Frontal cortex (tissue), 4 donors: ENCODE results near the gene TPK1. TPM values are rescaled to one million over a fixed set of nuclear protein-coding genes. Genes with fewer than 3 reads are reported as not detected.
"Not testable (repeated sequence)": the region's sequence is repeated elsewhere in the genome, so short reads cannot be mapped to it uniquely, and the experiment has no call there.

Source experiments
- DNase-seq, 2 donors: peaks; one replicate each; pipeline ENCODE4 v3.0.0; 2012; ENCODE audit warnings: low spot score in 2 of 2
- FAIRE-seq: peaks from 2 replicates; lab custom pipeline; 2012; peaks lifted over from hg19 to GRCh38; lab: Jason Lieb, UNC
- total RNA-seq: library from RNA; depleted of rRNA; stranded (reverse); fragments of >200 nt; gene quantifications from one replicate; pipeline ENCODE4 v1.2.3, GENCODE V29; 2014
- donor health status: control.
- donor health status: control.
- donor health status: control.

TPK1 gene
- total RNA-seq, 1 donor from 2014 or later, result 7.3 TPM

DNA sequence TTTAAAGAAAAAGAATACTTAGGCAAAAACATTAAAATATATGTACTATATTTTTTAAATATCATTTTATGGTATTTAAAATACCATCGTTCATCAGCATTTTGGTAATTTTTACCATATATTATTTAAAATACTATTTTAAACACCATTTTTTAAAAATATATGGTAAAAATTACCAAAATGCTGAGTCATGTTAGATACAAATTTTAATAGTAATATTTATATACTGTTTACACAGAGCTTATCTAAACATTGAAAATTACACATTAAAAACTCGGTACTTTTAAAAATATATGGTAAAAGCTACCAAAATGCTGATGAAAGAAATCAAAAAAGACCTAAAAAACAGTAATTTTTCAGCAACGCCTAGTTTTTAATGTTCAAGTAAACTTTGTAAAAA, 105.6 kb downstream of the TPK1 start:
- peak; percentile 90 for FAIRE-seq
- DNase-seq, result no peak

DNA sequence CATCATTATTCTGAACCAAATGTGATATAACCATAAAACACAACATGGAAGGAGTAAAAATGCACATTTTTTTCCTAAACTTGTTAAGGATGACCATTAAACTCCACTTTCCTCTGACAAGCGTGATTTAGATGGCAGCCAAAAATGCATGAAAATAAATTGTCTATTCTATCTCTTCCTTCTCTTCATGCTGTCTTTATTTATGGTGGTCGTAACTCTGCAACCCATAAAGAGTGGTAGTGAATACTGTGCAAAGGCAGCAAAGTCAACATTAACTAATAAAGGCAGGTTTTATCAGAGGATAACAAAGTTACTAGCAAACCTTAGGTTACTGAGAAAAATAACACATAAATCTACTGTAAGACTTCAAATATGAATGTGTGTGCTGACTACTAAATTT, 106.6 kb downstream of the TPK1 start:
- no peak for DNase-seq
- FAIRE-seq, result no peak

DNA sequence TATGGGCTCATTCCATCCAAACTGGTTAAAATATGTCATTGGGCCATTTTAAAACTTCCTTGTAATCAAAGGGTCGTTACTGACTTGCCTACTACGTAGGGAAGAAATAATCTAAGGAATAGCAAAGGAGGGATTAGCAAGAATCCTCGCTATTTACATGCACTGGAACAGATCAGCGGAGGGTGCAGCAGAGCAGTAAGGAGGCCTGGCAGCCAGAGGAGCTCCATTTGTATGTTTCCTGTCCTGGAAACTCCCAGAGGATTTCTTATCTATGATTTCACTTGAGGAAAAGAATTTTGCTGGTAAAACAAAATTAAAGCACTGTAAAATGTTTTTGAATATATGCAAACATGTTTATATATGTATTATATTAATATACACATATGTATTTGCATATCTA, 107.3 kb downstream of the TPK1 start:
- FAIRE-seq (no peak), DNase-seq (no peak)

DNA sequence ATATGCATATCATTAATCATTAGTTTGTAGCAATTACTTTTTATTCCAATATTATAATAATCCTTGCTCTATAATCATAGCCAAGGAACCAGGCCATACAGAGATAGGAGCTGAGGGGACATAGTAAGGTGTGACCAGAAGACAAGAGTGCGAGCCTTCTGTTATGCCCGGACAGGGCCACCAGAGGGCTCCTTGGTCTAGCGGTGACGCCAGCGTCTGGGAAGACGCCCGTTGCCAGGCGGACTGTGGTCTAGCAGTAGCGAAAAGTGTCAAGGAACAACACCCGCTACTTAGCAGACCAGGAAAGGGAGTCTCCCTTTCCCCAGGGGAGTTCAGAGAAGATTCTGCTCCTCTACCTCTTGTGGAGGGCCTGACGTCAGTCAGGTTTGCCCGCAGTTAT, 109.0 kb downstream of the TPK1 start:
- FAIRE-seq, DNase-seq: not testable (repeated sequence)

DNA sequence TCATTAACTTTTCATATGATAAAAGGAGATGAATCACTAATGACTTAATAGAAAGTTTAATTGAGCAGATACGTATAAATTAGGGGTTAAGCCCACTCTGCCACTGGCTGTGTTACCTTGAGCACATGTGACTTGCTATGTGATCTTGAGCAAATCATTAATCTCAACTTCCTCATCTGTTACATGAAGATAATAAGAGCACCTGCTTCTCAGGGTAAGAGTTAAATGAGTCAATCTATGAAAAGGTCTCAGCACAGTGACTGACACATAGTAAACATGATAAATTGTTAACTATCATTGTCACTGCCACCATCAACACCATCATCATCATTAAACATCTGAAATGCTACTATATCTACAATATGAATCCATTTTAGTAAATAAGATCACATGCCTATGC, 110.8 kb downstream of the TPK1 start:
- FAIRE-seq (no peak), DNase-seq (no peak)

DNA sequence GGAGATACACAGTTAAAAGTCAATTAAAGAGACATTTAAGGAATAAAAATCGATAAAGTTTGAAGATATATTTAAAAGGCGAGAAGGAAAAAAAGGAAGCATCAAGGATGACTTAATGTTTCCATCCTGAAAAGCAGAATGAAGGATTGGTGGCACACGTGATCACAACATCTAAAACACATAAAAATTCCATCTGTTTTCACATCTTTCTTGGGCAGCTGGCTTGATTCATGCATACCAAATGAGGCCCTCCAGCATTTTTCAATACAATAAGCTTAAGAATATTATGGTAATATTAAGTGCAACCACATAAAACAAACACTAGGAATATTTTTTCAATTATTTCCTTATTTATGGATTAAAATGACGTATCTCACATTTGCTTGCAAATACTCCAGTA, 112.6 kb downstream of the TPK1 start:
- FAIRE-seq, result no peak

GRCh38 chr7:144720710-144721109, 115.1 kb downstream of the TPK1 start:
- FAIRE-seq (no peak), DNase-seq (no peak)

More for the DNA sequence above, 112.6 kb downstream of the TPK1 start:
- DNase-seq, result no peak

GRCh38 chr7:144720149-144720548, 115.7 kb downstream of the TPK1 start:
- DNase-seq (no peak), FAIRE-seq (no peak)

DNA sequence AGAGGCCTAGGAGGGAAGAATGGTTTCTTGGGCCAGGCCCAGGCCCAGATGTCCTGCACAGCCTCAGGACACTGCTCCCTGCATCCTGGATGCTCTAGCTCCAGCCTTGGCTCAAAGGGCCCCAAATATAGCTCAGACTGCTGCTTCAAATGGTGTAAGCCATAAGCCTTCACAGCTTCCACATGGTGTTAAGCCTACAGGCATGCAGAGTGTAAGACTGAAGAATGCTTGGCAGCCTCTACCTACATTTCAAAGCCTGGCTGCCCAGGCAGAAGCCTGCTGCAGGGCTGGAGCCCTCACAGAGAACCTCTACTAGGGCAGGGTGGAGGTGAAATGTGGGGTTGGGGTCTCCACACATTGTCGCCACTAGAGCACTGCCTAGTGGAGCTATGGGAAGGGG, 118.1 kb downstream of the TPK1 start:
- FAIRE-seq (no peak), DNase-seq (no peak)

DNA sequence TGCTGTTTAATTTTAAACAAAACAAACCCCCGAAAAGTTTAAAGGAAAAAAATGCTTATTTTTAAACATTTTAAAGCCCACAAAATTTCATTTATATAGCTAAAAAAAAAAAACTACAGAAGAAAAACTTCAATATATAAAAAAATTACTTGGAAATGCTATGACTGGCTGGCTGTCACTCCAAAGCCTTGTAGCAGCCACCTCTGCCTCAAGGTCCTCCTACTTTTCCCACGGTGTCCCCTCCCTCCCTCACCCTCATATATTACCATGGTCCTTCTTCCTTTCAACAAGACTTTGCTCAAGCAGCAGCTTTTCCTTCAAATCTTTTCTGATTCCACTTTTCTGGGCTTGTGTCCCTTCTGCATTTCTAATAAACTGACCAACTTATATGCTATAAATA, 122.0 kb downstream of the TPK1 start:
- FAIRE-seq (no peak), DNase-seq (no peak)

GRCh38 chr7:144710791-144711190, 125.1 kb downstream of the TPK1 start:
- DNase-seq, result no peak
- FAIRE-seq, result no peak

GRCh38 chr7:144709066-144709465, 126.8 kb downstream of the TPK1 start:
- FAIRE-seq, result no peak

GRCh38 chr7:144691240-144691639, 144.6 kb downstream of the TPK1 start:
- FAIRE-seq (no peak), DNase-seq (no peak)

More at GRCh38 chr7:144709066-144709465, 126.8 kb downstream of the TPK1 start:
- DNase-seq, result no peak

GRCh38 chr7:144682581-144683280, 153.1 kb downstream of the TPK1 start:
- FAIRE-seq, result no peak
- DNase-seq, result no peak

DNA sequence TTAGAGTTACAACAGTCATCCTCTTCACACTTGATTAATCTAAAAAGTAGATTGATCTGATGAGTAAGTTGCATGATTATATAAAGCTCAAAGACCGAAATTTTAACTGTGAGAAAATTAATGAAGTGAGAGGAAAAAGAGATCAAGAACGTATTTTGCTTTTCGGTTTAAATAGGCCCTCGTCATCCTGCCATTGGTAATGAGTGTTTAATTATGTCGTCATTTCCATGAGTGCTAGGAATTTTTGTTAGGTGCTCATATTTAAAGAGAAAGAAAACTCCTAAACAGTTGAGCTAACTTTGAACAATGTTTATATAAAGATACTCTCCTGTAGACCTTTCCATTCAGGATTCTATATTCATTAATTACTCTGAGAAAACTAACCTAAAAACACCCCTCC, 159.4 kb downstream of the TPK1 start:
- DNase-seq (no peak), FAIRE-seq (no peak)

- no peak for DNase-seq
- FAIRE-seq, result no peak
Observed at GRCh38 chr7:144674550-144674949, 161.3 kb downstream of the TPK1 start.

DNA sequence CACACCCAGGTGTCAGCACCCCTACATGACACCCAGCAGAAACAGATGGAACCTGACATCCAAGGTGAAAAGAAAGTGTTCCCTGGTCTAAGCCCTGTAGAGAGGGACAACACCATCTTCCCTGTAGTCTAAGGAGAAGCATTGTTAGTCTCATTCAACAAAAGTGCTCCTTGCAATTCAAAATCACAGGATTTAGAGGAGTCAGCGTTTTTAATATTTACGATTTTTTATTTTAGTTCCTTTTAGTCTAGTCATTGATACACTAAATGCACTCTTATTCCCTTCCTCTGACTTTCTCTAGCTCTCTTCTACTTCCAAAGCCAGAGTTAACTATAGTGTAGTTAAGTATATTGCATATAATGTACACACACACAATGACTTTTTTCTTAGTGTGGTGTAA, 163.0 kb downstream of the TPK1 start:
- FAIRE-seq (no peak), DNase-seq (no peak)

DNA sequence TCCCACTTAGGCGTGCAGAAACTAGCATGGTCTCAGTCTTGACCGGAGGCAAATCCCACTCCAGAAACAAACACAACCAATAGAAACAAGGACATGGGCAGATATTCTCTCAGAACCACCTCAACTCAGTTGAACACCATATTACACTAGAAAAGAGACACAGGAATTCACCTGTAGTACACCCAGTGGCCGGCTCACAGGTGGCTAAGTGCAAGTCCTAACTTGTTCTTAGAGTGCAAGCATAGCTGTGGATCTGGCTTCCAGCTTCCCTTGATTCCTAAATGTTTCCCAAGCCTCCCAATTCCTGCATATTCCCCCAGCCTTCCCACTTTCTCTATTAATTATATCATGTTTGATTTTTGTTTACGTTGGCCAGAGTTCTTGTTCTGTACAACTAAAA, 164.4 kb downstream of the TPK1 start:
- DNase-seq (no peak), FAIRE-seq (no peak)

GRCh38 chr7:144670218-144670617, 165.6 kb downstream of the TPK1 start:
- FAIRE-seq (no peak), DNase-seq (no peak)

GRCh38 chr7:144668503-144668902, 167.3 kb downstream of the TPK1 start:
- DNase-seq (no peak), FAIRE-seq (no peak)

- FAIRE-seq (no peak), DNase-seq (no peak)
Observed at GRCh38 chr7:144665689-144666381, 170.0 kb downstream of the TPK1 start.

DNA sequence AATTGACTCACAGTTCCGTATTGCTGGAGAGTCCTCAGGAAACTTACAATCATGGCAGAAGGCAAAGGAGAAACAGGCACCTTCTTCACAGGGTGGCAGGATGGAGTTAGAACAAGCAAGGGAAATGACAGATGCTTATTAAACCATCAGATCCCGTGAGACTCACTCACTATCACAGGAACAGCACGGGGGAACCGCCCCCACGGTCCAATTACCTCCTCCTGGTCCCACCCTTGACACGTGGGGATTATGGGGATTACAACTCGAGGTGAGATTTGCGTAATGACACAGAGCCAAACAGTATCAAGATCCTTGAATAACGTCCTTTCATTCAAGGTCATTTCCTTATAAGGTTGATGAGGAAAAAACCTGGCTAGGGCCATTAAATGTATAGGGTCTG, 176.6 kb downstream of the TPK1 start:
- DNase-seq, result no peak
- no peak for FAIRE-seq
